ENCODE measurements around the gene EEPD1.

The EEPD1 gene

GRCh38 chr7:36192053-36192824 is 39.2 kb downstream of the EEPD1 start:
- no peak for DNase-seq

- DNase-seq, result no peak
Measured at GRCh38 chr7:36192877-36193276, 39.8 kb downstream of the EEPD1 start.

- DNase-seq, result no peak
Measured at GRCh38 chr7:36198854-36199266, 45.8 kb downstream of the EEPD1 start.

GRCh38 chr7:36199329-36199728 is 46.3 kb downstream of the EEPD1 start:
- no peak for DNase-seq

- no peak for DNase-seq
Measured at GRCh38 chr7:36201122-36201723, 48.2 kb downstream of the EEPD1 start.

- DNase-seq, result no peak
Measured at GRCh38 chr7:36202398-36202797, 49.3 kb downstream of the EEPD1 start.

- no peak for DNase-seq
Measured at GRCh38 chr7:36203071-36203790, 50.2 kb downstream of the EEPD1 start.

GRCh38 chr7:36204044-36204663 is 51.1 kb downstream of the EEPD1 start:
- no peak for DNase-seq

GRCh38 chr7:36204929-36205635 is 52.0 kb downstream of the EEPD1 start:
- no peak for DNase-seq

GRCh38 chr7:36205803-36206202 is 52.7 kb downstream of the EEPD1 start:
- no peak for DNase-seq

- peak in 1 of 2 donors; percentile 16 for DNase-seq
Measured at GRCh38 chr7:36207451-36208291, 54.6 kb downstream of the EEPD1 start.

GRCh38 chr7:36208426-36208825 is 55.4 kb downstream of the EEPD1 start:
- DNase-seq, result no peak

- no peak for DNase-seq
Measured at GRCh38 chr7:36208997-36209813, 56.2 kb downstream of the EEPD1 start.

- no peak for DNase-seq
Measured at GRCh38 chr7:36209814-36210183, 56.7 kb downstream of the EEPD1 start.

GRCh38 chr7:36210291-36210922 is 57.4 kb downstream of the EEPD1 start:
- DNase-seq, result no peak

GRCh38 chr7:36214608-36215456 is 61.8 kb downstream of the EEPD1 start:
- DNase-seq, result no peak

- no peak for DNase-seq
Measured at GRCh38 chr7:36215457-36215765, 62.4 kb downstream of the EEPD1 start.

GRCh38 chr7:36216063-36216684 is 63.1 kb downstream of the EEPD1 start:
- no peak for DNase-seq
